ENCODE results near the gene MRPL55. TPM values are rescaled to one million over a fixed set of nuclear protein-coding genes. Genes with fewer than 3 reads are reported as not detected.

MRPL55 gene
- total and polyA plus RNA-seq, 12 donors, result 38.0 to 174 (median 48.2) TPM

- ATAC-seq (no peak), DNase-seq (no peak)
- peaks cover 0 to 22% (median 14%) of the 10 kb centered on the region in 9 donors for H3K4me1 ChIP-seq
- peaks cover 46 to 88% (median 76%) of the 10 kb centered on the region in 7 donors for H3K27me3 ChIP-seq
- no peak overlapping the region for H3K4me3 ChIP-seq
- no peak overlapping the region for H3K27ac ChIP-seq
- no peaks in the 10 kb centered on the region for H3K36me3 ChIP-seq
- 47% methylated on average over 17 to 18 of the region's 18 CpGs for WGBS, 2 donors
- TF ChIP-seq CTCF (IDR thresholded peaks at IDR 0.05), result no peak
- intact Hi-C loops (cut with DNase I), result loop anchor here in 1 of 10 donors (10.0 kb wide), 1 partner anchor 54 kb away; the partner anchor contains the start of gene WNT3A
- H3K9me3 ChIP-seq, result peaks cover 0 to 8% (median 0%) of the 10 kb centered on the region in 11 donors
These were observed 50.7 kb downstream of the MRPL55 start for GRCh38 chr1:228058172-228058948.

Small RNA genes within 50 kb of the gene (microRNA-seq; reads per million reads assigned to microRNA genes)
- gene MIR3620, result 0.51 to 1.2 reads per million in 2 donors

Other genes starting within 250 kb of the MRPL55 start
- 10 to 100 TPM in 5 of 10 donors, 1 to 10 TPM in 3, under 1 TPM in 2; 0.39 to 27.9 (median 8.6) TPM for gene WNT9A, start 161.4 kb downstream of the MRPL55 start, total RNA-seq
- gene WNT9A, start 161.4 kb downstream of the MRPL55 start, polyA plus RNA-seq, result under 1 TPM; 0.39 to 0.80 TPM
- not detected for gene WNT3A, start 102.3 kb downstream of the MRPL55 start, total RNA-seq
- not detected for gene WNT3A, start 102.3 kb downstream of the MRPL55 start, polyA plus RNA-seq
- gene ARF1, start 26.6 kb downstream of the MRPL55 start, total RNA-seq, result 100 to 1,000 TPM; 262 to 372 (median 338) TPM
- 100 to 1,000 TPM; 204 to 498 TPM for gene ARF1, start 26.6 kb downstream of the MRPL55 start, polyA plus RNA-seq
- 10 to 100 TPM in 1 of 10 donors, 1 to 10 TPM in 9; 5.6 to 10.6 (median 6.3) TPM for gene C1orf35, start 6.0 kb downstream of the MRPL55 start, total RNA-seq
- 10 to 100 TPM; 11.3 to 15.7 TPM for gene C1orf35, start 6.0 kb downstream of the MRPL55 start, polyA plus RNA-seq
- 100 to 1,000 TPM; 121 to 207 (median 159) TPM for gene GUK1, start 31.0 kb upstream of the MRPL55 start, total RNA-seq
- 100 to 1,000 TPM; 275 to 474 TPM for gene GUK1, start 31.0 kb upstream of the MRPL55 start, polyA plus RNA-seq
- 1 to 10 TPM in 7 of 10 donors, under 1 TPM in 3; 0.61 to 1.5 (median 1.2) TPM for gene GJC2, start 40.6 kb upstream of the MRPL55 start, total RNA-seq
- gene GJC2, start 40.6 kb upstream of the MRPL55 start, polyA plus RNA-seq, result 1 to 10 TPM; 1.0 to 1.4 TPM
- gene IBA57, start 56.5 kb upstream of the MRPL55 start, total RNA-seq, result 10 to 100 TPM in 9 of 10 donors, 1 to 10 TPM in 1; 9.3 to 20.3 (median 17.2) TPM
- 1 to 10 TPM; 2.8 to 6.7 TPM for gene IBA57, start 56.5 kb upstream of the MRPL55 start, polyA plus RNA-seq
- gene OBSCN, start 98.7 kb upstream of the MRPL55 start, total RNA-seq, result 100 to 1,000 TPM; 285 to 541 (median 407) TPM
- 100 to 1,000 TPM; 176 to 639 TPM for gene OBSCN, start 98.7 kb upstream of the MRPL55 start, polyA plus RNA-seq

Data from heart right ventricle (tissue), 16 donors.